ENCODE measurements around the gene LARGE1.
A peak's percentile ranks its signal among the peaks of the same experiment; 100 is the strongest.

LARGE1 gene

GRCh38 chr22:33337524-33337923 lies 582.8 kb downstream of the LARGE1 start:
- DNase-seq = no peak

GRCh38 chr22:33335611-33336279 lies 584.5 kb downstream of the LARGE1 start:
- DNase-seq = no peak

GRCh38 chr22:33332538-33332937 lies 587.7 kb downstream of the LARGE1 start:
- DNase-seq = no peak

- no peak for DNase-seq
Measured at GRCh38 chr22:33331017-33331416, 589.3 kb downstream of the LARGE1 start.

- no peak for DNase-seq
Measured at GRCh38 chr22:33330534-33330933, 589.7 kb downstream of the LARGE1 start.

- DNase-seq = no peak
Measured at GRCh38 chr22:33329398-33329797, 590.9 kb downstream of the LARGE1 start.

- no peak for DNase-seq
Measured at GRCh38 chr22:33328789-33329296, 591.4 kb downstream of the LARGE1 start.

- no peak for DNase-seq
Measured at GRCh38 chr22:33327348-33327860, 592.9 kb downstream of the LARGE1 start.

- no peak for DNase-seq
Measured at GRCh38 chr22:33326540-33327295, 593.6 kb downstream of the LARGE1 start.

GRCh38 chr22:33325232-33326004 lies 594.9 kb downstream of the LARGE1 start:
- DNase-seq = no peak

GRCh38 chr22:33324228-33324627 lies 596.0 kb downstream of the LARGE1 start:
- DNase-seq = no peak

GRCh38 chr22:33321466-33321865 lies 598.8 kb downstream of the LARGE1 start:
- no peak for DNase-seq

- no peak for DNase-seq
Measured at GRCh38 chr22:33315954-33316353, 604.3 kb downstream of the LARGE1 start.

- no peak for DNase-seq
Measured at GRCh38 chr22:33315117-33315516, 605.2 kb downstream of the LARGE1 start.

GRCh38 chr22:33314316-33314715 lies 606.0 kb downstream of the LARGE1 start:
- DNase-seq = no peak

- no peak for DNase-seq
Measured at GRCh38 chr22:33303099-33303498, 617.2 kb downstream of the LARGE1 start.

GRCh38 chr22:33302549-33302948 lies 617.7 kb downstream of the LARGE1 start:
- no peak for DNase-seq

- DNase-seq = peak; percentile 54
Measured at GRCh38 chr22:33302049-33302545, 618.2 kb downstream of the LARGE1 start.

GRCh38 chr22:33300165-33300564 lies 620.1 kb downstream of the LARGE1 start:
- no peak for DNase-seq

- DNase-seq = no peak
Measured at GRCh38 chr22:33299245-33299956, 620.9 kb downstream of the LARGE1 start.

- no peak for DNase-seq
Measured at GRCh38 chr22:33296941-33297340, 623.3 kb downstream of the LARGE1 start.

- no peak for DNase-seq
Measured at GRCh38 chr22:33288078-33288477, 632.2 kb downstream of the LARGE1 start.

All from activated gamma-delta T cell treated with Interleukin-2 at 50 U/mL for 16 hours (primary cell).